ENCODE data around the gene ATOH8.

The ATOH8 gene

GRCh38 chr2:85754313-85755095 lies 713 bp downstream of the ATOH8 start:
- no peak for DNase-seq (ENCODE audit: low read depth)

GRCh38 chr2:85755122-85756027 lies 1.6 kb downstream of the ATOH8 start:
- DNase-seq (ENCODE audit: low read depth), result no peak

GRCh38 chr2:85756195-85756594 lies 2.4 kb downstream of the ATOH8 start:
- DNase-seq (ENCODE audit: low read depth), result no peak

GRCh38 chr2:85756822-85757435 lies 3.1 kb downstream of the ATOH8 start:
- DNase-seq (ENCODE audit: low read depth), result no peak

GRCh38 chr2:85757860-85758259 lies 4.1 kb downstream of the ATOH8 start:
- DNase-seq (ENCODE audit: low read depth), result no peak

GRCh38 chr2:85758361-85759256 lies 4.8 kb downstream of the ATOH8 start:
- no peak for DNase-seq (ENCODE audit: low read depth)

- no peak for DNase-seq (ENCODE audit: low read depth)
Measured at GRCh38 chr2:85759257-85759613, 5.4 kb downstream of the ATOH8 start.

GRCh38 chr2:85760371-85760770 lies 6.6 kb downstream of the ATOH8 start:
- no peak for DNase-seq (ENCODE audit: low read depth)

GRCh38 chr2:85760872-85761271 lies 7.1 kb downstream of the ATOH8 start:
- no peak for DNase-seq (ENCODE audit: low read depth)

- DNase-seq (ENCODE audit: low read depth), result no peak
Measured at GRCh38 chr2:85761512-85761944, 7.7 kb downstream of the ATOH8 start.

- DNase-seq (ENCODE audit: low read depth), result no peak
Measured at GRCh38 chr2:85761946-85762345, 8.2 kb downstream of the ATOH8 start.

GRCh38 chr2:85763132-85763531 lies 9.3 kb downstream of the ATOH8 start:
- DNase-seq (ENCODE audit: low read depth), result no peak

GRCh38 chr2:85763831-85764230 lies 10.0 kb downstream of the ATOH8 start:
- no peak for DNase-seq (ENCODE audit: low read depth)

- no peak for DNase-seq (ENCODE audit: low read depth)
Measured at GRCh38 chr2:85765081-85765731, 11.4 kb downstream of the ATOH8 start.

GRCh38 chr2:85766229-85766628 lies 12.4 kb downstream of the ATOH8 start:
- DNase-seq (ENCODE audit: low read depth), result no peak

- no peak for DNase-seq (ENCODE audit: low read depth)
Measured at GRCh38 chr2:85767803-85768665, 14.2 kb downstream of the ATOH8 start.

GRCh38 chr2:85768713-85769112 lies 14.9 kb downstream of the ATOH8 start:
- DNase-seq (ENCODE audit: low read depth), result peak; percentile 40

- DNase-seq (ENCODE audit: low read depth), result no peak
Measured at GRCh38 chr2:85769236-85769982, 15.6 kb downstream of the ATOH8 start.

- DNase-seq (ENCODE audit: low read depth), result no peak
Measured at GRCh38 chr2:85769983-85770362, 16.2 kb downstream of the ATOH8 start.

- no peak for DNase-seq (ENCODE audit: low read depth)
Measured at GRCh38 chr2:85770369-85770768, 16.6 kb downstream of the ATOH8 start.

Measured in fibroblast of the conjunctiva (primary cell).